Cerebellar nuclear complex (tissue), 1 donor: Measurements from ENCODE around the gene EVL.
"Not testable (repeated sequence)": the region's sequence is repeated elsewhere in the genome, so short reads cannot be mapped to it uniquely, and the experiment has no call there.

Experiments
- DNase-seq, 2 experiments: peaks; one replicate each; lab custom pipeline; 2025; lab: John Stamatoyannopoulos, UW

The EVL gene

GRCh38 chr14:100038065-100038464 lies 27.2 kb upstream of the EVL start:
- no peak for DNase-seq

GRCh38 chr14:100039903-100040302 lies 25.3 kb upstream of the EVL start:
- DNase-seq, result no peak

GRCh38 chr14:100041271-100041670 lies 24.0 kb upstream of the EVL start:
- DNase-seq, result no peak

GRCh38 chr14:100042286-100042685 lies 22.9 kb upstream of the EVL start:
- no peak for DNase-seq

GRCh38 chr14:100045642-100046344 lies 19.4 kb upstream of the EVL start:
- no peak for DNase-seq

- DNase-seq, result no peak
Measured at GRCh38 chr14:100047600-100047999, 17.6 kb upstream of the EVL start.

GRCh38 chr14:100048786-100049185 lies 16.4 kb upstream of the EVL start:
- no peak for DNase-seq

- no peak for DNase-seq
Measured at GRCh38 chr14:100049220-100049619, 16.0 kb upstream of the EVL start.

GRCh38 chr14:100051103-100051502 lies 14.1 kb upstream of the EVL start:
- no peak for DNase-seq

GRCh38 chr14:100051543-100051942 lies 13.7 kb upstream of the EVL start:
- DNase-seq, result no peak

GRCh38 chr14:100052819-100053218 lies 12.4 kb upstream of the EVL start:
- DNase-seq, result no peak

GRCh38 chr14:100054316-100055075 lies 10.7 kb upstream of the EVL start:
- DNase-seq, result no peak

GRCh38 chr14:100056431-100056830 lies 8.8 kb upstream of the EVL start:
- no peak for DNase-seq

GRCh38 chr14:100056964-100057795 lies 8.0 kb upstream of the EVL start:
- no peak for DNase-seq

GRCh38 chr14:100058777-100059437 lies 6.3 kb upstream of the EVL start:
- DNase-seq, result no peak

- no peak for DNase-seq
Measured at GRCh38 chr14:100059438-100059781, 5.8 kb upstream of the EVL start.

GRCh38 chr14:100060760-100061159 lies 4.5 kb upstream of the EVL start:
- DNase-seq, result no peak

GRCh38 chr14:100062590-100062989 lies 2.6 kb upstream of the EVL start:
- no peak for DNase-seq

GRCh38 chr14:100063314-100063941 lies 1.8 kb upstream of the EVL start:
- no peak for DNase-seq

- DNase-seq, result not testable (repeated sequence)
Measured at GRCh38 chr14:100064335-100065092, 708 bp upstream of the EVL start.
